Neural progenitor cell (in vitro differentiated cells): ENCODE results near the gene TCOF1. TPM values are rescaled to one million over a fixed set of nuclear protein-coding genes. Genes with fewer than 3 reads are reported as not detected.
A peak's percentile ranks its signal among the peaks of the same experiment; 100 is the strongest.

Experiments used
- DNase-seq: peaks from one replicate; pipeline ENCODE4 v3.0.0-alpha.2; 2016; ENCODE audit warnings: low spot score
- H2AFZ ChIP-seq: fragments of 200-600 bp; sonication (generic); replicated peaks from 2 replicates; pipeline ENCODE4 v1.6.1; 2016; ENCODE audit warnings: antibody characterized with exemption
- H3F3A ChIP-seq: fragments of 200-600 bp; sonication (generic); 2 replicates; pipeline ENCODE4 v1.6.1; 2016; ENCODE audit warnings: antibody characterized with exemption, low read depth
- H3K27ac ChIP-seq: fragments of 200-600 bp; sonication (generic); 2 replicates; pipeline ENCODE4 v1.5.1; 2016; ENCODE audit warnings: mild to moderate bottlenecking
- H3K27me3 ChIP-seq: fragments of 200-600 bp; sonication (generic); 2 replicates; pipeline ENCODE4 v1.6.1; 2016; ENCODE audit warnings: mild to moderate bottlenecking, moderate library complexity
- H3K36me3 ChIP-seq: fragments of 200-600 bp; sonication (generic); 2 replicates; pipeline ENCODE4 v1.5.1; 2016
- H3K4me1 ChIP-seq: fragments of 200-600 bp; sonication (generic); 2 replicates; pipeline ENCODE4 v1.6.1; 2016; ENCODE audit warnings: mixed run types
- H3K4me2 ChIP-seq: fragments of 200-600 bp; sonication (generic); 2 replicates; pipeline ENCODE4 v1.6.1; 2016
- H3K4me3 ChIP-seq: fragments of 200-600 bp; sonication (generic); 2 replicates; pipeline ENCODE4 v1.5.1; 2016
- H3K79me2 ChIP-seq: fragments of 200-600 bp; sonication (generic); 2 replicates; pipeline ENCODE4 v1.6.1; 2016; ENCODE audit warnings: low read depth
- H3K9ac ChIP-seq: fragments of 200-600 bp; sonication (generic); 2 replicates; pipeline ENCODE4 v1.6.1; 2016
- H3K9me3 ChIP-seq: fragments of 200-600 bp; sonication (generic); 2 replicates; pipeline ENCODE4 v1.5.1; 2016; ENCODE audit warnings: low read depth
- H4K20me1 ChIP-seq: fragments of 200-600 bp; sonication (generic); 2 replicates; pipeline ENCODE4 v1.6.1; 2016; ENCODE audit warnings: low read depth
- H3K27ac Mint-ChIP-seq: 3 replicates; pipeline ENCODE4 v1.8.0; 2021; ENCODE audit warnings: mixed read lengths
- H3K27me3 Mint-ChIP-seq: 2 replicates; pipeline ENCODE4 v1.8.0; 2022; ENCODE audit warnings: low read depth, mild to moderate bottlenecking, inconsistent platforms, moderate library complexity, mixed read lengths; ENCODE audit not compliant: insufficient read depth
- H3K36me3 Mint-ChIP-seq: 3 replicates; pipeline ENCODE4 v1.8.0; 2021; ENCODE audit warnings: mixed read lengths
- H3K4me1 Mint-ChIP-seq: 3 replicates; pipeline ENCODE4 v1.8.0; 2021; ENCODE audit warnings: mixed read lengths
- H3K4me3 Mint-ChIP-seq: 3 replicates; pipeline ENCODE4 v1.8.0; 2021; ENCODE audit warnings: mild to moderate bottlenecking, moderate library complexity, mixed read lengths
- H3K9me3 Mint-ChIP-seq: 3 replicates; pipeline ENCODE4 v1.8.0; 2020; ENCODE audit warnings: mixed read lengths
- CTCF ChIP-seq: fragments of 200-600 bp; sonication (generic); IDR thresholded peaks from 2 replicates; pipeline ENCODE4 v1.5.1; 2017; ENCODE audit warnings: antibody characterized with exemption, mild to moderate bottlenecking
- EZH2 ChIP-seq: fragments of 200-600 bp; sonication (generic); IDR thresholded peaks from 2 replicates; pipeline ENCODE4 v1.6.1; 2017; ENCODE audit warnings: antibody characterized with exemption, mild to moderate bottlenecking, moderate library complexity
- EZH2phosphoT487 ChIP-seq: fragments of 200-600 bp; sonication (generic); IDR thresholded peaks from 2 replicates; pipeline ENCODE4 v1.6.1; 2017; ENCODE audit warnings: antibody characterized with exemption
- total RNA-seq: library from RNA; depleted of rRNA; stranded (reverse); fragments of >200 nt; gene quantifications from 2 replicates; pipeline ENCODE4 v1.2.3, GENCODE V29; 2015; ENCODE audit warnings: low replicate concordance

The TCOF1 gene
- total RNA-seq, 1 donor from 2014 or later = 37.9 TPM

GRCh38 chr5:150434464-150434863 is 77.0 kb downstream of the TCOF1 start:
- Histone ChIP-seq H3K27ac (no peak overlapping the region), H4K20me1 (no peaks in the 10 kb centered on the region), H3K4me3 (no peak overlapping the region), H3K79me2 (no peaks in the 10 kb centered on the region), H3K4me1 (no peaks in the 10 kb centered on the region), H3K9me3 (no peaks in the 10 kb centered on the region), H3K36me3 (no peaks in the 10 kb centered on the region), H2AFZ (no peak overlapping the region), H3K9ac (no peak overlapping the region), H3K27me3 (no peaks in the 10 kb centered on the region), H3K4me2 (no peak overlapping the region), H3F3A (peaks cover 13% of the 10 kb centered on the region)
- DNase-seq = no peak
- H3K27ac Mint-ChIP-seq = no peak overlapping the region
- no peak overlapping the region for H3K4me3 Mint-ChIP-seq
- H3K4me1 Mint-ChIP-seq = peaks cover 21% of the 10 kb centered on the region
- H3K9me3 Mint-ChIP-seq = no peaks in the 10 kb centered on the region
- TF ChIP-seq EZH2 (no peak), EZH2phosphoT487 (no peak), CTCF (no peak)
- H3K36me3 Mint-ChIP-seq = no peaks in the 10 kb centered on the region
- peaks cover 16% of the 10 kb centered on the region for H3K27me3 Mint-ChIP-seq

GRCh38 chr5:150436141-150436680 is 78.7 kb downstream of the TCOF1 start:
- Mint-ChIP-seq H3K27me3 (peaks cover 12% of the 10 kb centered on the region), H3K4me3 (no peak overlapping the region), H3K4me1 (peaks cover 12% of the 10 kb centered on the region), H3K27ac (no peak overlapping the region), H3K9me3 (no peaks in the 10 kb centered on the region), H3K36me3 (no peaks in the 10 kb centered on the region)
- H3K4me2 ChIP-seq = no peak overlapping the region
- no peaks in the 10 kb centered on the region for H3K9me3 ChIP-seq
- H3F3A ChIP-seq = peaks cover 23% of the 10 kb centered on the region
- H3K36me3 ChIP-seq = no peaks in the 10 kb centered on the region
- no peak overlapping the region for H2AFZ ChIP-seq
- H3K27ac ChIP-seq = no peak overlapping the region
- H4K20me1 ChIP-seq = peaks cover 3% of the 10 kb centered on the region
- no peaks in the 10 kb centered on the region for H3K4me1 ChIP-seq
- no peak overlapping the region for H3K9ac ChIP-seq
- no peaks in the 10 kb centered on the region for H3K79me2 ChIP-seq
- DNase-seq = peak; percentile 95
- TF ChIP-seq EZH2 = no peak
- TF ChIP-seq CTCF = peak; percentile 91
- no peak overlapping the region for H3K4me3 ChIP-seq
- no peaks in the 10 kb centered on the region for H3K27me3 ChIP-seq

GRCh38 chr5:150438873-150439546 is 81.5 kb downstream of the TCOF1 start:
- Mint-ChIP-seq H3K36me3 (peaks cover 8% of the 10 kb centered on the region), H3K27ac (no peak overlapping the region), H3K27me3 (peaks cover 9% of the 10 kb centered on the region), H3K9me3 (no peaks in the 10 kb centered on the region), H3K4me3 (no peak overlapping the region), H3K4me1 (peaks cover 8% of the 10 kb centered on the region)
- Histone ChIP-seq H3K9me3 (no peaks in the 10 kb centered on the region), H3K4me2 (no peak overlapping the region), H3K79me2 (no peaks in the 10 kb centered on the region), H3F3A (peaks cover 39% of the 10 kb centered on the region), H3K4me3 (no peak overlapping the region), H3K4me1 (no peaks in the 10 kb centered on the region), H3K27ac (no peak overlapping the region), H3K36me3 (no peaks in the 10 kb centered on the region), H2AFZ (no peak overlapping the region), H4K20me1 (peaks cover 22% of the 10 kb centered on the region), H3K9ac (no peak overlapping the region), H3K27me3 (no peaks in the 10 kb centered on the region)
- peak; percentile 79 for DNase-seq
- TF ChIP-seq EZH2 (no peak), EZH2phosphoT487 (no peak), CTCF (peak; percentile 72)
